Activated CD4-positive, alpha-beta T cell treated with anti-CD3 and anti-CD28 coated beads for 4 hours (primary cell): ENCODE data around the gene TMTC1.
"Not testable (repeated sequence)": the region's sequence is repeated elsewhere in the genome, so short reads cannot be mapped to it uniquely, and the experiment has no call there.

Source experiments
- DNase-seq, 2 donors: peaks; one replicate each; pipeline ENCODE4 v3.0.0-alpha.2; 2020

TMTC1 gene

GRCh38 chr12:29783773-29784666 is at the start of gene TMTC1:
Gene TMTC1, minus strand, starts transcription at chr12:29783942. Its CDS starts 191 bp downstream, at chr12:29783751.
- DNase-seq = no peak

- no peak for DNase-seq
Measured at GRCh38 chr12:29831173-29831572, 47.4 kb upstream of the TMTC1 start.

- DNase-seq = no peak
Measured at GRCh38 chr12:29830391-29830790, 46.6 kb upstream of the TMTC1 start.

GRCh38 chr12:29818916-29819623 is 35.3 kb upstream of the TMTC1 start:
- no peak for DNase-seq

GRCh38 chr12:29816874-29817725 is 33.4 kb upstream of the TMTC1 start:
- no peak for DNase-seq

- not testable (repeated sequence) for DNase-seq
Measured at GRCh38 chr12:29809616-29810361, 26.0 kb upstream of the TMTC1 start.

GRCh38 chr12:29807129-29807528 is 23.4 kb upstream of the TMTC1 start:
- DNase-seq = no peak

GRCh38 chr12:29804019-29804418 is 20.3 kb upstream of the TMTC1 start:
- no peak for DNase-seq

GRCh38 chr12:29799591-29799990 is 15.8 kb upstream of the TMTC1 start:
- no peak for DNase-seq

GRCh38 chr12:29797565-29798355 is 14.0 kb upstream of the TMTC1 start:
- no peak for DNase-seq

GRCh38 chr12:29796823-29797263 is 13.1 kb upstream of the TMTC1 start:
- no peak for DNase-seq

GRCh38 chr12:29795715-29796114 is 12.0 kb upstream of the TMTC1 start:
- DNase-seq = no peak

- DNase-seq = no peak
Measured at GRCh38 chr12:29794862-29795261, 11.1 kb upstream of the TMTC1 start.

- no peak for DNase-seq
Measured at GRCh38 chr12:29792853-29793252, 9.1 kb upstream of the TMTC1 start.

- DNase-seq = no peak
Measured at GRCh38 chr12:29792132-29792531, 8.4 kb upstream of the TMTC1 start.

- no peak for DNase-seq
Measured at GRCh38 chr12:29782871-29783772, 620 bp downstream of the TMTC1 start.

GRCh38 chr12:29782285-29782870 is 1.4 kb downstream of the TMTC1 start:
- no peak for DNase-seq

GRCh38 chr12:29781705-29782266 is 2.0 kb downstream of the TMTC1 start:
- no peak for DNase-seq

- no peak for DNase-seq
Measured at GRCh38 chr12:29781188-29781587, 2.6 kb downstream of the TMTC1 start.

GRCh38 chr12:29780084-29780483 is 3.7 kb downstream of the TMTC1 start:
- no peak for DNase-seq
